HG03196 (cell line): ENCODE data around the gene SH2D6.
"Not testable (repeated sequence)": the region's sequence is repeated elsewhere in the genome, so short reads cannot be mapped to it uniquely, and the experiment has no call there.

Experiments
- ATAC-seq: cut with Tn5 transposase; IDR thresholded peaks from one replicate; pipeline ENCODE4 v1.9.1; 2021; ENCODE audit not compliant: unreplicated experiment

Gene SH2D6

GRCh38 chr2:85418132-85419008, at the start of gene SH2D6:
Gene SH2D6 (plus strand): TSS chr2:85418714. CDS start chr2:85429466, 10,752 bp downstream.
- peak; percentile 78 for ATAC-seq

DNA sequence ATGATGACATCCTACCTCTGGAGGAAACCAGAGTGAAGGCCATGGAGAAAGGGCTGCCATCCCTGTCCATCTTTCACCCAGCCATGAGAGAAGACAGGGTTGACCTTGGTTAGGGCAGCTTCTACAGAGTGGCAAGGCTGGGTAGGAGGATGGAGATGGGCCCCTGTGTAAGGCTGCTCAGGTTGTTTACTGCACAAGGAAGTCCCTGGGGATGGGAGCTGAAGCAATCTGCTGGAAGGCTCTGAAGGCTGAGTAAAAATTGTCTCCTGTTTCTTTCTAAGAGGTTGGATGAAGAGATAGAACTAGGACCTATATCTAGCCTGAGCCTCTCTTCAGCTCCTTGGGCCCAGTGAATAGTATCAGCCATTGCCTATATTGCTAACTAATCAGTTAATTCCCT, 49.6 kb upstream of the SH2D6 start:
- ATAC-seq = no peak

DNA sequence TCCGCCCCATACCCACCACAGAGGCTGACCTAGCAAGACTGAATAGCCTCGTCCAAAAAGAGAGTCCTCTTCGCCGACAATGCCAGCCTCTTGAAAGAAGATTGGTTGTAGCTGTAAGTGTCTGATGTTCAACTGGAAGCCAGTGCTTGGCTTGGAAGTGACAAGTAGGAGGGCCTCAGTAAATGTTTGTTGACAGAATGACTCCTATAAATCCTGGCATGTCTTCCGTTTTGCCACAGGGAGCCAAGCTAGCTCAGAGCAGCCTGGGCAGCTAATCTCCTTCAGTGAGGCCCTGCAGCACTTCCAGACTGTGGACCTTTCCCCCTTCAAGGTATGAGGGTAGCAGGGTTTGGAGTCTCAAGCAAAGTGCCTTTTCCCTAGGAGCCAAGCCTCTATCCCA, 49.0 kb upstream of the SH2D6 start:
- ATAC-seq = no peak

GRCh38 chr2:85371045-85371444, 47.5 kb upstream of the SH2D6 start:
- no peak for ATAC-seq

DNA sequence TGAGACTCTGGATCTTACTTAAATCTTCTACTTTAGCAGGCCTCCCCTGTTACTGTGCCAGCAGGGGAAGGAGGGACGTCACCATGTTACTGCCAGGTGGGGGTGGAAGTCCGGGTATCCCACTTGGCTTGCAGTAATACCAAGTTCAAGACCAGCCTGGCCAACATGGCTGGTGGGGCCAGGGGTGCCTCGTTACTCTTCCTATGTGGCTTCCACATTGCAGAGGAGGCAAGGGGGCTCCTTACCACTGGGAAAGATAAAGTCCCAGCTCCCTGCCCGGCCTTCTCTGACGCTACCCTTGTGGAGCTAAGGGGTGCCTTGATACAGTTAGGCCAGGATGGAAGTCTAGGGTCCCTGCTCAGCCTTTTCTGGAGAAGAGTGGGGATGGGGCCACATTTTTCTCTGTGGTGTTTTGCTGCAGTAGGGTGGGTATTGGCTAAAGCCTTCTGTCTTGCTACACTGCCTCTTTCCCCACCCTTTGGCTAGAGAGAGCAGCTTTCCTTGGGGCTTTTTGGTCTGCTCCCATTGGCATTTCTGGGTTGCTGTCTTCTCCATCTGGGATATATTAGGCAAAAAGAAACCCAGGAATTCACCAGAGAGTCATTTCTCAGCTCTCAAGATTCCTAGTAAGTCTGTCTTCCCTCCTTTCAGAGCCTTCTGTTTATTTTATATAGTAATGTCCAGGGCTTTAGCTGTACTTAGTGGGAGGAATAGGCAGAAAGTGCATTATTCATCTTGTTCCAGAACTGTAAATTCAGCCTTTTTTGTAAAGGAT, 42.0 kb upstream of the SH2D6 start:
- no peak for ATAC-seq

- ATAC-seq = no peak
These were observed 41.4 kb upstream of the SH2D6 start for GRCh38 chr2:85377083-85377482.

DNA sequence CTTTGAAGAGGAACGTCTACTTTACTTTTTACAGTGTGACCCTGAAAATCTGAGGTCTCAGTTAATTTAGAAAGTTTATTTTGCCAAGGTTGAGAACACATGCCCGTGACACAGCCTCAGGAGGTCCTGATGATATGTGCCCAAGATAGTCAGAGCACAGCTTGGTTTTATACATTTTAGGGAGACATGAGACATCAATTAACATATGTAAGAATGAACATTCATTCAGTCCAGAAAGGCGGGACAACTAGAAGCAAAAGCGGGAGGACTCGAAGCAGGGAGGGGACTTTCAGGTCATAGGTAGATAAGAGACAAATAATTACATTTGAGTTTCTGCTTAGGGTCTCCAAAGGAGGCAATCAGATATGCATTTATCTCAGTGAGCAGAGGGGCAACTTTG, 40.3 kb upstream of the SH2D6 start:
- no peak for ATAC-seq

DNA sequence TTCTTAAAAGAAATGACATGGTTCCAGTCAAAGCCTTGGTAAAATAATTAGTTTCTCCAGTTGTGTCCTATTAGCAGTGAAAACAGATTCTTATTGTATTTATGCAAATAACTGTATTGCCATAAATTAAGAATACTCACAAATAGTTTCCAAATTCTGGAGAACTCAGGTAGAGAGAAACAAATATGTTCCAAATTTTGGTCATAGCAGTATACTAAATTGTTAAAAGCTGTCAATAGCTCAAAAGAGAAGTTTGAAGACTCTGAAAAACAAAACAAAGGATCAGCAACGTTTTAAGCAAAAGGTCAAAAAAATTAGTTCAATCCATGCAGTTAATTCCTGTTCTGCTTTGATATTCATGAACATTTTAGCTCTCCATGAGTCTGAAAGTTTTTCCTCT, 38.5 kb upstream of the SH2D6 start:
- ATAC-seq = no peak

DNA sequence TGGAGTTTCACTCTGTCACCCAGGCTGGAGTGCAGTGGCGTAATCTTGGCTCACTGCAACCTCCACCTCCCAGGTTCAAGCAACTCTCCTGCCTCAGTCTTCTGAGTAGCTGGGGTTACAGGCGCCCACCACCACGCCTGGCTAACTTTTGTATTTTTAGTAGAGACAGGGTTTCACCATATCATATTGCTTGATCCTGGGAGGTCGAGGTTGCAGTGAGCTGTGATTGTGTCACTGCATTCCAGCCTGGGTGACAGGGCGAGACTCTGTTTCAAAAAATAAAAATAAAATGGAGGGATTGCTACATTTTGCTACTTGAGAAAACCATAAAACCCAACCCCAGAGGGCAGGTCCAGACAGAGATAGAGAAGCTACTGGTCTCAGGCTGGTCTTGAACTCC, 35.4 kb upstream of the SH2D6 start:
- not testable (repeated sequence) for ATAC-seq

- ATAC-seq = no peak
These were observed 34.7 kb upstream of the SH2D6 start for GRCh38 chr2:85383850-85384249.

- ATAC-seq = no peak
These were observed 32.8 kb upstream of the SH2D6 start for GRCh38 chr2:85385746-85386145.

DNA sequence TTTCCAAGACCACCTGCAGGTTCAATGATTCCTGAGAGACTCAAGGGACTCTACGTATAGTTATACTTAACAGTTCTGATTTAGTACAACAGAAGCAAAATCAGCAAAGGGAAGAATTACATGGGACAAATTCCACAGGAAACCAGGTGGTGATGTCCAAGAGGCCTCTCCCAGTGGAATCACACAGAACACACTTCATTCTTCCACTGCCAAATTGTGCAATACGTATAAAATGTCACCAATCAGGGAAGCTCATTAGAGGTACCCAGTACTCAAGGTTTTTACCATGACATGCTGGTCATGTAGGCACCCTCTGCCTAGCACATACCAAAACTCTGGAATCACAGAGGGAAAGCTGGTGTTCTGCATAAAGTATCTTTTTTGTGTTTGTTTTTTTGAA, 30.8 kb upstream of the SH2D6 start:
- ATAC-seq = no peak

- no peak for ATAC-seq
These were observed 29.5 kb upstream of the SH2D6 start for GRCh38 chr2:85388878-85389538.

DNA sequence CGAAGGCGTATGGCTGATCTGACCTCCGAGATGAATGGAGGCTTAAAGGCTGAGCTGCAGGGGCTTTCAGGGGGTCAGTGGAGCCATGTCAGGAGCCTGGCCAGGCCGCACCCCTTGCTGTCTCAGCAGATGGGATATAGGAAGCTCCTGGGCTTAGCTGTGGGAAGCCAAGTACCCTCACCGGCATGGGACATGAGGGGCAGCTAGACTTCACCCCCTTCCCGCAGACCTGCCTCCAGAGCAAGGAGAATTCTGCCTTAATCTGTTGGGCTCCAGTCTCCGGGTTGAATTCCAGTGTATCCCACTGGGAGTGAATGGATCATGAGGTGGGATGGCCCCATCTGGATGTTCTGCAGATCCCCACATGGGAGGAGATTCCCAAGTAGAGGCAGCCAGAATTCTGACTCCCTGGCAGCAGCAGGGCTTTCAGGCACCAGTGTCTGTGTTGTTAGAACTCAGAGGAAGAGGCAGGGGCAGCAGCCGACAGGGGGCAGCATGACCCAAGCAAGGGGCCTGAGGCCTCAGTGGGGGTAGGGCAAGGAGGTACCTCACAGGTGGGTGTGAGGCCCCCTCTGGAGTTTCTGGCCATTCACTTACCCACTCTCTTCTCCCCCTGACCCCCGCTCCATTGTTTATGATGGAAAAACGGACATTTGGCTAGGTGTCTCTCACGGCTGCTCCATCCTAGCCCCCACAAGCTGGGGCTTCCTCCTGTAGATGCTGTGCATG, 27.4 kb upstream of the SH2D6 start:
- ATAC-seq = no peak

- ATAC-seq = no peak
These were observed 24.7 kb upstream of the SH2D6 start for GRCh38 chr2:85393836-85394235.

GRCh38 chr2:85394261-85394681, 24.2 kb upstream of the SH2D6 start:
- ATAC-seq = no peak

DNA sequence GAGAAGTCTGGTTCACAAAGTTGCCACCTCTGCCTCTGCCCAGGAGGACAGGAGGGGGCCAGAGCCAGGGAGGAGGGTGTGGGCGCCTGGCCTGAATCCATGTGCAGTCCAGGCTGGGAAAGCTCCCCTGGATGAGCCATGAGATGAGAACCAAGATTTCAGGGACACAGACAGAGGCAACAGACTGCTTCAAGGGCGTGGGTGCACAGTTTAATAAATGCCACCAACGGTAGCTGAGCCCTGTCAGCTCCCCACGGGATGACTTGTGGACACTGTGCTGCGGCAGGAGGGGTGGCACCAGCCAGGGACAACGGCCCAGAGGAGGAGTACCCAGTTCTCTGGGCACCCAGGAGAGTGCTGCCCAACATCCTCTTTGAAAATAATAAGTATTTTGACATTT, 23.5 kb upstream of the SH2D6 start:
- no peak for ATAC-seq

- ATAC-seq = no peak
These were observed 22.5 kb upstream of the SH2D6 start for GRCh38 chr2:85395912-85396475.

GRCh38 chr2:85396531-85397470, 21.7 kb upstream of the SH2D6 start:
- no peak for ATAC-seq

DNA sequence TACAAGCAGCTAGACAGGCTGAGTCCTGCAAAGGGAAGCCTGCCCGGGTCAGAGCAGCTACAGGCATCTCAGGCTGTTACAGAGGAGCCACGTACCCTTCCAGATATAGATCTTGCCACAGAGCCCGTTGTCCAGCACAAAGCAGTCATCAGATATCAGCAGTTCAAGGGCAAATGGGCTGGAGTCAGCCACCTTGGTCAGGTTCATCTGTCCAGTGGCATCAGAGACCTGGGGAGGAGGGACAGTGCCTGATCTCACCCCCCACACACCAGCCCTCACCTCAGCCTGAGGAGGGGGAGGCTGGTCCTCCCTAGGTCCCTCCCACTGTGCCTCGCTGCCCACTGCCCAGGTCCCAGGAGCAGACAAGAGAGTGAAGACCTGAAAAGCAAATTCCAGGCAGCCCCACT, 20.6 kb upstream of the SH2D6 start:
- ATAC-seq = no peak
